Activated T-cell treated with anti-CD3 and anti-CD28 coated beads for 24 hours (primary cell): ENCODE data around the gene ZBTB45.

Source experiments
- DNase-seq: peaks from one replicate; pipeline ENCODE4 v3.0.0-alpha.2; 2020; ENCODE audit warnings: low read depth

The ZBTB45 gene

DNA sequence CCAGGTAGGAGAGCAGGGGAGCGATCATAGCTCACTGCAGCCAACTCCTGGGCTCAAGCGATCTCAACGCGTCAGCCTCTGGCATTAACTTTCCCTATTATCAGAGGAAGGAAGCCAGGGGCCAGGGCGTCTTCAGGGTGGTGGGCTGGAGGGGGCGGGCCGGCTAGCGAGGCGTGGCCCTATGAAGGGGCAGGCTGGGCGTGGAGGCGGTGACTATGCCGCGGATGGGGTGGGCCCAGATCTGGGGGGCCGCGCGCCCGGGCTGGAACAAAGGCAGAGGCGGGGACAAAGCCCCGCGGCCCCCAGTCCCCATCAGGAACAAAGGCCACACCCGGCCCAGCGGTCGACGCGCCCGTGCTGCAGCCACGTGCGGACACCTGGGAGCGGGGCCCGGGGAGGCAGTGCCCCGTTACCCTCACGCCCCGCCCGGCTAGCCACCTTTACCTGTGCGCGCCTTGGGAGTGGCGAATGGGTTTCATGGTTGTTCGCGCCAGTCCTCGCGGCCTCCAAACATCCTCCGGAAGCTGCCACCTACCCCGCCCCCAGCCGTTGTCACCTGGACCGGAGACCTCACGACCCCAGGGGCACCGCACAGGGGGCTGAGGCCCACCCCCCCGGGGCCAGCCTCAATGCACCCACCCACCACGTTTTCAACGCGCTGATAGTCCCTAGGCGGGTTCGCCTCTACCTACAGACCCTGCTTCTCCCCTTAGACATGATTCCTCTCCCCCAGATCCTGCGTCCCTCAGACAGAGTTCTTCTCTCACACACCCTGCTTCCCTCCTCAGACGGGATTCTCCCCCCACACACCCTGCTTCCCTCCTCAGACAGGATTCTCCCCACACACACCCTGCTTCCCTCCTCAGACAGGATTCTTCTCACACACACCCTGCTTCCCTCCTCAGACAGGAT, 18.9 kb upstream of the ZBTB45 start:
- DNase-seq: no peak

DNA sequence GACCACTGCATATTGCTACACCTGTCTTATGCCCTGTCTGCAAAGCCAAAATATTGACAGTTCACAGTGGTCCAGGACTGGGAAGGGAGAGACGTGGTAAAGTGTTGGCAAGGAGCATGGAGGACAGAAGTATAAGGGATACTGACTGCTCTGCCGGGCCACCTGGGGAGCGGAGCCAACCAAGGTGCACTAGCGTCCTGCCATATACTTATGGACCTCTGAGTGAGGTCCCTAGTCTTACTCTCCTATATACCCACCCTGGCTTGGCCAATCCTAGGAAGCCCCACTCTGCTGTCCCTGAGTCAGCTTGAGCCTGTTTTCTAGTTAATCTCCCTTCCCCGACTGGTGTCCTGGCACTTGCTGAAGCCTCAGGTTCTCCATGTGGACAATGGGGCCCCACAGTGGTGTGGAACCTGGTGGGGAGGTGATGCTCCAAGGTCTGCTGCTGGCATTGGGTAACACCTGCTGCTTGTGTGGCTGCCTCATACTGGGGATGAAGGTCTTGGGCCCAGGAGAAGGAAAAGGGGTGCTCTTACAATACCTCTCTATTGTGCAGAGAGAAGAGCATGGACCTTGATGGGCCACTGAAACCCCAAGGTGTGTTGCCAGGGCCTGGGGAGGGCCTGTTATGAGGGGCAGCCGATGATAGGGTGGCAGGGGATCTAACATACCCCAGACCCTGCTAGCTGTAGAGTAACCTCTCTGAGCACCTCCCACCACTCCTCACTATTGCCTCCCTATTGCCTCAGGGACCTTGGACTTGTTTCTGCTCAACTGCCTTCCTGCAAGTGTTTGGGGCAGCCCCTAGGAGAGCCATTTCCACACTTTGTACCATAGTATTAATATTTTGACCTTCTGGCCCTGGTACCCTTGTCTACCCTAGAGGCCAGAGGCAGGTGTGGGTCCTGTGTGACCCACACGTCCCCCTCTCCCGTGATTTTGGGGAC, 17.5 kb upstream of the ZBTB45 start:
- no peak for DNase-seq

DNA sequence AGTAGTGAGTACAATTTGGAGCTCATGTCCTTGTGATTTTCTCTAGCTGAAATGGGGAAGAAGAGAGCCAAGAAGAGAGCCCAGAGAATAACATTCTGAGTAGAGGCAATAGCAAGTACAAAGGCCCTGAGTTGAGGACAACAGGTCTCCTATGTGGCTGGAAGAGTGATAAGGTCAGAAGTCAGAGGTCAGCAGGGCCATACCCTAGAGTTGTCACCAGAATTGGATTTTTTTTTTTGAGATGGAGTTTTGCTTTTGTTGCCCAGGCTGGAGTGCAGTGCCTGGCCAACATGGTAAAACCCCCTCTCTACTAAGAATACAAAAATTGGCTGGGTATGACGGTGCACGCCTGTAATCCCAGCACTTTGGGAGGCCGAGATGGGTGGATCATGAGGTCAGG, 16.2 kb upstream of the ZBTB45 start:
- no peak for DNase-seq

DNA sequence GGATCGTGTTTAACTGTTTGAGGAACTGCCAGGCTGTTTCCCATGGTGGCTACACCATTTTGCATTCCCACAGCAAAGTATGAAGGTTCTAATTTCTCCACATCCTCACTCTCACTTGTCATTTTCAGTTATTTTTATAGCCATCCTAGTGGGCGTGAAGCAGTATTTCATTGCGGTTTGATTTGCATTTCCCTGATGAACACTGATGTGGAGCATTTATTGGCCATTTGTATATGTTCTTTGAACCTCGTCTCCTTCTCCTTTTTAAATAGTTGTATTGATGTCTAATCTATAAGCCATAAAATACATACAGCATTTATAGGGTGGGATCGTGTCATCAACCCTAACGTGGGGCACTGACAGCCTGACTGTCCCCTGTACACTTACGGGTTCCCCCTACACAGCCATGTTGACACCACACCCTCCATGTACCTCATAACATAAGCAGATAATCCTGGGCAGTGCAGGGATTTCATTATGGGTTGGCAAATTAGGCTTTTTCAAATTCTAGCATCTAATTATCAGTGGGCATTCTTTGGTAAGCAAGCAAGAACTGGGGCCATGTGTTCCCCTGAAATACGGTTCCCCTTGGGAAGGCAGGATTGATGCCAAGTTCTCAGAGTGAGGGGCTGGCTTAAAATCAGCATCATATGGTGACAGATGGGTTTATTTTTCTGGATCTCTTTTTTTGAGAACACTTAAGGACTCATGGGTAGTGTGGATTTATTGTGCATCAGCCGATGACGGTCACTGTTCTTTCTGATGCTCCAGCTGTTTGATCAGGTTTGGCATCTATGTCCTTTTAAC, 11.6 kb upstream of the ZBTB45 start:
- no peak for DNase-seq

DNA sequence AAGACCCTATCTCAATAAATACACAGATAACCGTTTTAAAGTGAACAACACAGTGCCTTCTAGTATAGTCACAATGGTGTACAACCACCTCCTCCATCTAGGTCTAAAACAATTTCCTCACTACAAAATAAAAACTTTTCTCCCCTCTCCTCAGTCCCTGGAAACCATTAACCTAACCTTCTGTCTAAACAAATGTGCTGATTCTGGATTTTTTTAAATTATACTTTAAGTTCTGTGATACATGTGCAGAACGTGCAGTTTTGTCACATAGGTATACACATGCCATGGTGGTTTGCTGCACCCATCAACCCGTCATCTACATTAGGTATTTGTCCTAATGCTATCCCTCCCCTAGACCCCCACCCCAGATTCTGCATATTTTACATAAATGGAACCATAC, 9.8 kb upstream of the ZBTB45 start:
- DNase-seq: no peak

DNA sequence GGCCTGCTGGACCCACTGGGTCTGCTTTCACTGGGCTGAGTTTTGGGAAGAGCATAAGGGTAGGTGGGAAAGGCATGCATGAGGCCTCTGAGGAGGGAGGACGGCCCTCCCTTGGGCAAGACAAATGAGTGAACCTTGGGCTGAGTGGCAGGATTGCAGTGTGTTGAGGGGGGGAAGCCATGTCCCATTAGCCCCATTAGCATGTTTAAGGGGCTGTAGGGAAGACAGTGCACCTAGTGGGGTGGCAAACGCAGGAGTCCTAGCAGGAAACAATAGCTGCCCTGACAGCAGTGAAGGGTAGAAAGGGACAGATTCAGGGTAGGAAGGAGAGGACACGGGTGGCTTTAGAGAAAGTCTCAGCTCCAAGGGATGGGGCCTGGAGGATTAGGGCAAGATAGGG, 3.1 kb upstream of the ZBTB45 start:
- DNase-seq: no peak

DNA sequence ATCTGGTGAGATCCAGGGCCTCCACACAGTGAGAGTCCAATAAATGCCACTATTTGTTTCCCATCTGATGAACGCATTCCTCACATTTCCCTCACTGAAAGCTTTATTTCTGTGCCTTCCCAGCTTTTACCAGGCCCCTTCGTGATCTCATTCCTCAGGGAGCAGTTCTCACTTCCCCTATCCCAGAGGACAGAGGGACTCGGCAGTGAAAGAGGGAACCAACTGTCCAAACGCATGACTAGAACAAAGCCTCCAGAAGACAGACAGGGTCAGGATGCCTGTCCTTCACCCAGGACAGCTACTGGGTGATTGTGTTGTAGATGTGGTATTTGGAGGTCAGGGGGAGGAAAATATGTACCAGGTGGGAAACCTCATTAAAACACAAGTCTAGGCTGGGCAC, 2.0 kb upstream of the ZBTB45 start:
- DNase-seq: no peak

DNA sequence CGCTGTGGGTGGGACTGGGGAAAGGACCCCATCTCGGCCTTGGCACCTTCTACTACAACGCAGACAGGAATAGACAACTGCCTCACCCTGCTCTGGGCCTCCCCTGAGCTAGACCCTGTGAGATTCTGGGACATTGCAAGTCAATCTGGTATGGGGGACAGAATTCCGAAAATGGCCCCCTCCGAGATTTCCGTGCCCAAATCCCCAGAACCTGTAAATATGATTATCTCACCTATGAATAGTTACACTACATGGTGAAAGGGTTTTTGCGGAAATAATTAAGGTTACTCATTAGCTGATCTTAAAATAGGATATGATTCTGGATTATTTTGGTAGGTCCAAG, 618 bp upstream of the ZBTB45 start:
- DNase-seq: no peak

DNA sequence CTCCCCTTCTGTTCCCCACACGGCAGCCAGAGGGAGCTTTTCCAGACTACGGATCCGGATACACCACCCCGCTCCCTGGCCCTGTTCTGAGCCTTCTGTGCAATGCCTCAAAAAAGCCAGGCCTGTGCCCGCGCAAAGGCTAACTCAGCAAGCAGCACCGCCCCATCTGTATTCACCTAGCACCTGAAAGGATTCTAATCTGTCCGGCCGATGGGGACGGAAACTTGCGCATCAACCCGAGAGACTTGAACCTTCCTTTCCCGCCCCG, 589 bp downstream of the ZBTB45 start:
- peak; percentile 42 for DNase-seq

DNA sequence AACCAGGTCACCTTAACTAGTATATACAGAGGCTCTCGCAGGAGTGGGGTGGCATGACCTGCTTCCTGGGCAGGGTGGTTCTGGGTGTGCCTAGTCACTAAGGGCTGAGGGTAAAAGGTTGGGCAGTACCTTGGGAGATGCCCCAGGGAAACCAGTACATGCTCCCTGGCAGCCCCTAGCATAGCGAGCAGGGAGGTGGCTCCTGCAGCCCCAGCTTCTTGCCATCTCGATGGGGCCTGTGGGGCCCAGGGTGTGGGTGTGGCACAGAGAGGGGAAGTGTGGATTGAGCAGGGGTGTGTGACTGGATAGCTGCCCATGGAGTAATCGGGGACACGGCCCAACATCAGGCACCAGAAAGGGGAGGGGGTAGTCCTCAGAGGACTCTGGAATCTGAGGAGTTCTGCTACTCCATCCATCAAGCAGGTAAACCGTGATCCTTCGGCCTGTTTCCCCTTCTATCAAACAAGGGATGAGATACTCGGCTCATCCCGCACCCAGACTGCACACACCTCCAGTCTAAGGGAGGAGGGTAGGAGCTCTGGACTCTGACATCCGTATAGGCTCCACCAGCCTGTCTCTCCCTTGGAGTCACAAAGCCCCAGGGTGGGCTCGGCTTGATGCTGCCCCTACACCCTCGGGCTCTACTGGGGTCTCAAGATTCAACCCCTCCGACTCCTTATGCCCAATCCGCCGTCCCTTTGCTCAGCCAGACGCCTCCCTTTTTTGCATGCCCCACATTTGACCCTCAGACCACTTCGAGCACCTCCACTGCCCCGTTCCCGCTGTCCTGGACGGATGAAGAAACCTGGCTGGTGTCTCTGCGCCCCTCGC, 1.1 kb downstream of the ZBTB45 start:
- DNase-seq: no peak

DNA sequence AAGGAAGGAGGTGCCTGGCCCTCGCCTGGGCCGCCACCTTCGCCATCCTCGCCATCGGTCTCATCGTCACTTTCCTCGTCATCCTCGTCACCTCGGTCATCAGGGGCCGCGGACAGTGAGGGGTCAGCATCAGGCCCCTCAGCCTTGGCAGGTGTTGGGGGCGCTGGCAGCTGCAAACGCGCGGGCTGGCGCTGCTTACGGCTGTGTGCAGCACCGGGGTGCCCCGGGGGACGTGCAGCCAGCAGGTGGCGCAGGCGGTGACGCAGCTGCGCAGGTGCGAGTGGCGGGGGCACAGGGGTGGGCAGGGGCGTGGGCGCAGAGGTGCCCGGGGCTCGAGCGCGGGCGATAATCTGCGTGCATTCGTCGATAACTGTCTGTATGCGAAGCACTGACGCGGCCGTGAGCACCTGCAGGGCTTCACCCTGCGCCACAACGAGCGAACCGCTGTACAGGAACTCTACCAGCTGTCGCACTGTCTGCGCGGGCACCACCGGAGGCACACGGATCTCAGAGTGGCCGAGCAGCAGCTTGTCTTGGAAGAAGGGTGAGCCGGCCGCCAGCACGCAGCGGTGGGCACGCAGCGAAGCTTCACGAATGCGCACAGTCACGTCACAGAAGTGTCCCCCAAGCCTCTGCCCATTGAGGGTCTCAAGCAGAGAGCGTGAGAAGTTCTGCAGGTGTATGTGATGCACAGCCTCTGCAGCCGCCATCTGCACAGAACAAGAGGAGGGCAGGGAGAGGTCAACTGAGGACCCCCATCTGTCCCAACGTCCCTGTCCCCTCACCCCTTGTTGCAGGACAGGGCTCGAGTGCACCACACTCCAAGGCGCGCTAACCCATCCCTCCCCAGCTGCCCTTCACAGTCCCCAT, 2.4 kb downstream of the ZBTB45 start:
- DNase-seq: no peak

DNA sequence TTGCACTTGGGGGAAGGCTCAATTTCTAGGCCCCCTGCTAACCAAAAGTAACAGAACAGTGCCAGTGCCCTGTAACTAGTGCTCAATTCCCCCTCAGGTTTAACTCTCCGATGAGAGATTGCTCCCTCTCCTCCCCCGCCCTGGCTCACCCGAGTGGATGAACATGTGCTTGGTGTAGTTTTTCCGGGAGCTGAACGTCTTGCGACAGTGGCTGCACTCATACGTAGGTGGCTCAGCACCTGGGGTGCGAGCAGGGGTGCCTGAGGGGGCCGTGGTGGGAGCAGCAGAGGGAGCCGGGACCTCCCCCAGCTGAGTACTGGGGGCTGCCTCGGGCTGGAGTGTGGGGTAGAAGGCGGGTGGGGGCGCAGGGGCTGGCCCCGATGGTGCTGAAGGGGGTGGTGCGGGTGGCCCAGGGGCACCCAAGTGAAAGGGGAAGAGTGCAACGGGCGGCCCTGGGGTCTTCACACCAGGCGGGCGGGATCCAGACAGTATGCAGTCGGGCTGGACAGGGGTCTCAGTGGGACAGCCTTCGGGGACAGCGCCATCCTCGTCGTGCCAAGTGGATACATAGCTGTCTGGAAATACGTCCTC, 3.3 kb downstream of the ZBTB45 start:
- DNase-seq: no peak

DNA sequence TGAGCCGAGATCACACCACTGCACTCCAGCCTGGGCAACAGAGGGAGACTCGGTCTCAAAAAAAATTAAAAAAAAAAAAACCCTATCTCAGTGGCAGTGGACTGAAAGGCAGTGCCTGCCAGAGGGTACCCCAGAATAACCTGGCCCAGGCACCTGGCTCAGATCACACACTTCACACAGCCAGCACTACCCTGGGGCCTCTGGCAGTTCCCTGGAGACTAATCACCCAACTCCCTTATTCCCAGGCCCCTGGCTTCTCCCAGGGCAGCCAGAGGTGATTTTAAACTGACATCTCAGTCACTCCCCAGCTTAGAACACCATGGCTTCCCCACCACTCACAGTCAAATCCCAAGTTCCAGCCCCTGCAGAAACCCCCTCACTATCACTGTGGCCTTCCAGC, 4.4 kb downstream of the ZBTB45 start:
- no peak for DNase-seq

DNA sequence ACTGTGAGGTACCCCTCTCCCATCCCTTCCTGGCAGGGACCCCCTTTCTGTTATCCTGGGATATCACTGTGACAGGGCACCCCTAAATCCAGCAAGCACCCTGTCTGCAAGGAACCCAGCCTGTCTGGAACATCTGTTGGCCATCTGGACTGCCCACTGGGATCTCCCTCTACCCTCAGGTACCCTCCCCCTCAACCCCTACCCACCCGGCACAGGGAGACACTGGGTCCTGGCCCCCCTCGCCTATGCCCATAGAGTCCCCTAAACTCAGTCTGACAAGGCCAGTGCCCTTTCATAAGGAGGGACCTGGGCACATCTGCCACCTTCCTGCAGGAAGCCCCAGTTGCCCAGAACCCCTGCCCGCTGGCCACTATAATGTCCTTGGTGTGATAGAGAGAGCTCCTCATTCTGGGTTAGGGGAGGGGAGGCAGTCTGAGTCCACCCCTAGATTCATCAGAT, 5.0 kb downstream of the ZBTB45 start:
- no peak for DNase-seq

DNA sequence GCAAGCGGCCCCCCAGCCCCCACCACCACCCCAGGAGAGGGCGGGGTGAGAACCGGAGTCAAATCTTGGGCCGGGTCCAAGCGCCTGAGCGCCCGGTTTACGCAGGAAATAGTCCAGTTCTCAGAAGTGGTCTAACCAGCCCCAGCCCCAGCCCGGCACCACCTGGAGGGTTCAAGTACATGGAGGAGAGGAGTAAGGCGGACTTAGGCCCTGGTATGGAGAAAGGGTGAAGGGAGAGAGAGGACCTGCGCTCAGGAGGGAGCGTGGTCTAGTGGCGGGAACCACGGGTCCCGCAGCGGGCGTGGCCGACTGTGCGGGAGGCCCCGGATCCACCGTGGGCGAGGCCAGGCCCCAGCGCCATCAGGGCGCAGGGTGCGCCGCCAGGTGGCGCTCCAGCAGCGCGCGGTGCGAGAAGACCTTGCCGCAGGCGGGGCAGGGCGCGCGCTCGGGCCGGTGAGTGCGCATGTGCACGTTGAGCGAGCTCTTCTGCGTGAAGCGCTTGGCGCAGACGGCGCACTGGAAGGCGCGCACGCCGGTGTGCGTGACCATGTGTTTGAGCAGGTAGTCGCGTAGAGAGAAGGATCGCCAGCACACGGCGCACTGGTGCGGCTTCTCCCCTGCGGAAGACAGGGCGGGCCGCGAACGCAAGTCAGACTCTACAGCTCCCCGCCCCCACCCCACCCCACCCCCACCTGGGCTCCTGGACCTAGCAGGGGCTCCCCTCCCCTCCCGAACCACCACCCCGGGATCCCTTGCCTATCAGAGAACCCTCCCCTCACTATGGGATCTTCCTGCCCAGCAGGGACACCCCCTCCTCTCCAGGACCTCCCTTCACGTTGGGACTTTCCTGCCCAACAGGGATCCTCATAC, 5.7 kb downstream of the ZBTB45 start:
- peak; percentile 93 for DNase-seq

DNA sequence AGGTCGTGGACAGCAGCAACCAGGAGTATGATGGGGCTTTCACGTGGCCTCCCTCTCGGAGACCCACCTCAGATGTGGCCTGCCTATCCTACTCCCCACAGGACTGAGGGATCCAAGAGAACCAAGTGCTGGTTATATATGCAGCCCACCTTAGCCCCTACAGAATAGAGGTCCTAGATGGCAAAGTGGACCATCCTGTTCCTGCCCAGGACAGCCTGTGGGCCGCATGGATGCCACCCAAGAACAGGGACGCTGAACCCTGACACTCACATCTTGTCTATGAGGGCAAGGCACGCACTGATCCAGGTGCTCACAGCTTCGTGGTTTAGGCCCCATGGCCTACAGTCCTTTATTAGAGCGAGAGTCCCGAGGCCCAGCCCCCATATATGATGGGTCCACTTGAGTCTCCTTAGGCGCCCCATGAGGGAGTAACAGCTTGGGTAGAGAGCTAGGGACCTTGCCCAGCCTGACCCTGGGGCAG, 6.4 kb downstream of the ZBTB45 start:
- DNase-seq: no peak

DNA sequence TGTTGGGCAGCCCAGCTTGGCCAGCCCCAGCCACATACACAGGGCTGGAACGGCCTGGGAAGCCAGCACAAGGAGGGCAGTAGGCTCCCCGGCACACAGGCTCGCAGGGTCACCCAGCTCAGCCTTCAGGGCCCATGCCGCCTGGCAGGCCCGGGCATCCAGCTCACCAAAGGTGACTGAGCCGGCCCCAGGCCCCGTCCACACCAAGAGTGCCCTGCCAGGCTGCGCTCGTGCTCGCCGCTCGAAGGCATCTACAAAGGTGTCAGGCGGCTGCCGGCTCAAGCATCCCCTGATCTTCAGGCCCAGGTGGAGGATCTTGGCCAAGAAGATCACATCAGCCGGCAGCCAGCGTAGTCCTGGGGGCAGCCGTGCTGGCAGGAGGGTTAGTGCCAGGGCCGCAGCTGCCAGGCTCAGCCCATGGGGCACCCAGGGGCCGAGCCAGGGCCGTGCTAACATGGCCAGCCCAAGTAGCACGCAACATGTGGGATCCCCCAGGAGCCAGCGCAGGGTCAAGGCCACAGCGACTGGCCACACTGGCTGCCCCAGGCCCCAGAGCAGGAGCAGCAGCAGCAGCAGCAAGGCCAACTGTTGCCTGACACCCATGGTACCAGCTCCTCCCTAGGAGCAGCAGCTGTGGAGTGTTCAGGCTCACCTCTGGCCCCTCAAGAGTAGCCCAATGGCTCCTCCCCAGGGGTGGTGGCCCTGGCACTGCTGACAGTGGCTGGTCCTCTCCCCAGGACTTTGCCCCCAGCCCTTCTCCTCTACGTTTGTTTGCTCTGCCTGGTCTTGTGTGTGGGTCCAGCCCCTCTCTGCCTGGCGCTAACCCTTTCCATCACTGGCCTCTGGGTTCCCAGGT, 8.0 kb downstream of the ZBTB45 start, which contains the start of gene SLC27A5:
TSS of gene SLC27A5 (minus strand) at position 640 of the 856 bp plus-strand sequence. CDS start at position 603, 37 bp downstream.
- DNase-seq: no peak
